K562 (cell line): ENCODE measurements around the gene SMIM45.

ENCODE experiments used
- ZNF41 ChIP-seq: fragments of 250-450 bp; sonication (Bioruptor Pico); conservative IDR thresholded peaks from 2 replicates; pipeline ENCODE4 v1.4.0; 2020; ENCODE audit warnings: mild to moderate bottlenecking
- TF ChIP-seq, protein P1 (sequence below), 2 experiments: fragments of 450-650 bp in 1 of 2; sonication (generic) in 1 of 2; formaldehyde crosslinking in 1 of 2; IDR thresholded peaks; 2 replicates each; pipeline versions ENCODE4 v1.7.1 to v1.9.0; 2016 to 2022; ENCODE audit warnings: inconsistent platforms in 1 of 2, mild to moderate bottlenecking in 1 of 2, missing genetic modification reagents in 1 of 2

The SMIM45 gene

DNA sequence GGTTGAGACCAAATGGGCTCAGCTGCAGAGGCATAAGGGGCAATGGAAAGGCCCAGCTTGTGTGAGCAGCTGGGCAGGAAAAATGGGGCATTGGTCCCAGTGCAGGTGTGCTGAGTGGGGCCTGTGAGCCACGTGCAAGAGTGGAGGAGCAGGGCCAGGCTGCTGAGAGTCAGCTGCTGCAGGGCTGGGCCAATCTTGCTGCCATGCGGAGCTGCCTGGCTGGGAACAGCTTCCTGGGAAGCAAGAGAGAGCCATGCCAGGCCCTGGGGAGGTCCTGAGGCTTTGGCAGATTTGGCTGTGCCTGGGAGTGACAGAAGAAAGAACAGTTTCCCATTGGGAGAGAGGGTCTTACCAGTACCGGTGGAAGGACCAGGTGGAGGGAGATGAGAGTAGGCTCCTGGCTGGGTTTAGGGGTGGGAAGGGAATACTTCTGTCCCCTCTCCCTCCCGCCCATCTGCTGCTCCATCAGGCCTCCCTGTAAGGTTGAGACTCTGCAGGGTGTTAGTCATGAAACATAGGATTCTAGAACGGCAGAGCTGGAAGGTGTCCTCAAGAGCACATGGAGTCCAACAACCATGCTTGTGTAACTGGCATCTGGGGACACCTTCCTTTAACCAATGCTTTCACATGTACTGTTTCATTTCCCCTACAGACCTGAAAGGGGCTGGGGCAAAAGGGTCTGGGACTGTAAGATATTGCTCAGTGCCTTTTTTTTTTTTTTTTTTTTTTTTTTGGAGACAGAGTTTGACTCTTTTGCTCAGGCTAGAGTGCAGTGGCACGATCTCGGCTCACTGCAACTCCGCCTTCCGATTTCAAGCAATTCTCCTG lies 27.7 kb downstream of the SMIM45 start (continued):
- no peak for TF ChIP-seq ZNF41 (CRISPR knock-in tag)
- TF ChIP-seq, protein P1, sequence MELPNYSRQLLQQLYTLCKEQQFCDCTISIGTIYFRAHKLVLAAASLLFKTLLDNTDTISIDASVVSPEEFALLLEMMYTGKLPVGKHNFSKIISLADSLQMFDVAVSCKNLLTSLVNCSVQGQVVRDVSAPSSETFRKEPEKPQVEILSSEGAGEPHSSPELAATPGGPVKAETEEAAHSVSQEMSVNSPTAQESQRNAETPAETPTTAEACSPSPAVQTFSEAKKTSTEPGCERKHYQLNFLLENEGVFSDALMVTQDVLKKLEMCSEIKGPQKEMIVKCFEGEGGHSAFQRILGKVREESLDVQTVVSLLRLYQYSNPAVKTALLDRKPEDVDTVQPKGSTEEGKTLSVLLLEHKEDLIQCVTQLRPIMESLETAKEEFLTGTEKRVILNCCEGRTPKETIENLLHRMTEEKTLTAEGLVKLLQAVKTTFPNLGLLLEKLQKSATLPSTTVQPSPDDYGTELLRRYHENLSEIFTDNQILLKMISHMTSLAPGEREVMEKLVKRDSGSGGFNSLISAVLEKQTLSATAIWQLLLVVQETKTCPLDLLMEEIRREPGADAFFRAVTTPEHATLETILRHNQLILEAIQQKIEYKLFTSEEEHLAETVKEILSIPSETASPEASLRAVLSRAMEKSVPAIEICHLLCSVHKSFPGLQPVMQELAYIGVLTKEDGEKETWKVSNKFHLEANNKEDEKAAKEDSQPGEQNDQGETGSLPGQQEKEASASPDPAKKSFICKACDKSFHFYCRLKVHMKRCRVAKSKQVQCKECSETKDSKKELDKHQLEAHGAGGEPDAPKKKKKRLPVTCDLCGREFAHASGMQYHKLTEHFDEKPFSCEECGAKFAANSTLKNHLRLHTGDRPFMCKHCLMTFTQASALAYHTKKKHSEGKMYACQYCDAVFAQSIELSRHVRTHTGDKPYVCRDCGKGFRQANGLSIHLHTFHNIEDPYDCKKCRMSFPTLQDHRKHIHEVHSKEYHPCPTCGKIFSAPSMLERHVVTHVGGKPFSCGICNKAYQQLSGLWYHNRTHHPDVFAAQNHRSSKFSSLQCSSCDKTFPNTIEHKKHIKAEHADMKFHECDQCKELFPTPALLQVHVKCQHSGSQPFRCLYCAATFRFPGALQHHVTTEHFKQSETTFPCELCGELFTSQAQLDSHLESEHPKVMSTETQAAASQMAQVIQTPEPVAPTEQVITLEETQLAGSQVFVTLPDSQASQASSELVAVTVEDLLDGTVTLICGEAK (IDR thresholded peaks at IDR 0.05): no peak
- TF ChIP-seq, protein P1 (CRISPR knock-in tag; IDR thresholded peaks at IDR 0.05): no peak
- TF ChIP-seq, all 486 proteins: peak for 0
